ENCODE measurements around the gene ZNF827. TPM values are rescaled to one million over a fixed set of nuclear protein-coding genes. Genes with fewer than 3 reads are reported as not detected.
A peak's percentile ranks its signal among the peaks of the same experiment; 100 is the strongest.

Gene ZNF827
- total and polyA plus RNA-seq, 7 donors, result 1.7 to 15.2 (median 7.3) TPM

DNA sequence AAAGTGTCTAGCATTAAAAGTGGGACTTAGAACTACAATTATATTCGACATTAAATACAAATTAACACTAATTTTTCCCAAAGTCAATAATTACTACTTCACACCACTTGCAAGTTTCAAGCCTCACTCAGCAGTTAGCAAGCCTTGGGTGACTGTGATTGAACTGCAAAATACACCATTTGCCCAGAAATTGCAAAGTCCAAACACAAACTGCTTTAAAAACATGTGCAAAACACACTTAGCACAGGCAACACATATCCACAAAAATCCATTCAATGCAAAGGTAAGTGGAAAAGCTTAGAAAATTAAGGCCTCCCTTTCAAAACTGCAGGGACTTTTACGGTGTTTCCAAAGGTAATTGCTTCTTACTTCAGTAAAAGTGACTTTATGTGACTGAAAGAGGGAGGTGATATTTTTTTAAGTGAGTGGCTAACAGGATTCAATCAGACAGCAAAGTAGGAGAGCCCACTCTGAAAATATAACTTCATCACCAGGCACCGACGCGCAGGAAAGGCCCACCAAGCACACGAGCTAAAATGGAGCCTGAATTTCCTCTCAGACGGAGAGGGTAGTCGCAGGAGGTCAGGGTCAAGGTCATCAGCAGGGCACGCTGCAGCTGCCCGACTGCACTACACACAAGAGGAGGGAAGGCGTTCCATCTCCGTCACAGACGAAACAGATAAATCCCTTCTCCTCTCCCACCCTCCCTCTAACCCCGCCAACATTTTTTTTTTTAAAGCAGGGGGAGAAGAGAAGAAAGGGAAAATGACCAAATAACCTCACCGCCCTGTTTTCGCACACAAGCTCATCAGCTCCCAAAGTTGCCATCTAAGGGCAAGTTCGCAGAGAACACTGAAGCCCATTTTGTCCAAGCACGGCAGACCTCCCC lies 3.1 kb downstream of the ZNF827 start:
- intact Hi-C loops (cut with DNase I), result loop anchor here (2.0 to 10.0 kb wide), 5 partner anchors 51 to 242 kb away; partner anchors contain the start of gene LSM6 (in 1 of the 2)
- TF ChIP-seq, protein P1, sequence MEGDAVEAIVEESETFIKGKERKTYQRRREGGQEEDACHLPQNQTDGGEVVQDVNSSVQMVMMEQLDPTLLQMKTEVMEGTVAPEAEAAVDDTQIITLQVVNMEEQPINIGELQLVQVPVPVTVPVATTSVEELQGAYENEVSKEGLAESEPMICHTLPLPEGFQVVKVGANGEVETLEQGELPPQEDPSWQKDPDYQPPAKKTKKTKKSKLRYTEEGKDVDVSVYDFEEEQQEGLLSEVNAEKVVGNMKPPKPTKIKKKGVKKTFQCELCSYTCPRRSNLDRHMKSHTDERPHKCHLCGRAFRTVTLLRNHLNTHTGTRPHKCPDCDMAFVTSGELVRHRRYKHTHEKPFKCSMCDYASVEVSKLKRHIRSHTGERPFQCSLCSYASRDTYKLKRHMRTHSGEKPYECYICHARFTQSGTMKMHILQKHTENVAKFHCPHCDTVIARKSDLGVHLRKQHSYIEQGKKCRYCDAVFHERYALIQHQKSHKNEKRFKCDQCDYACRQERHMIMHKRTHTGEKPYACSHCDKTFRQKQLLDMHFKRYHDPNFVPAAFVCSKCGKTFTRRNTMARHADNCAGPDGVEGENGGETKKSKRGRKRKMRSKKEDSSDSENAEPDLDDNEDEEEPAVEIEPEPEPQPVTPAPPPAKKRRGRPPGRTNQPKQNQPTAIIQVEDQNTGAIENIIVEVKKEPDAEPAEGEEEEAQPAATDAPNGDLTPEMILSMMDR (IDR thresholded peaks at IDR 0.05), result no peak
- DNase-seq, result peak; percentile 31 to 60
- Histone ChIP-seq H3K36me3 (ENCODE audit: insufficient read depth in 1 of 2, low read depth in 1 of 2) (no peaks in the 10 kb centered on the region), H3K4me3 (peak overlapping the region; percentile 80), H3K27ac (peak overlapping the region; percentile 85), H3K9me3 (no peaks in the 10 kb centered on the region), H3K27me3 (ENCODE audit: insufficient read depth in 3 of 3, low read length in 2 of 3) (no peaks in the 10 kb centered on the region), H3K4me1 (peaks cover 33% of the 10 kb centered on the region)
- ATAC-seq, result peak in 1 of 4 donors; percentile 17
- WGBS, 3 donors, result 9 to 22% (median 9%) methylated on average over 16 to 18 of the region's 18 CpGs

DNA sequence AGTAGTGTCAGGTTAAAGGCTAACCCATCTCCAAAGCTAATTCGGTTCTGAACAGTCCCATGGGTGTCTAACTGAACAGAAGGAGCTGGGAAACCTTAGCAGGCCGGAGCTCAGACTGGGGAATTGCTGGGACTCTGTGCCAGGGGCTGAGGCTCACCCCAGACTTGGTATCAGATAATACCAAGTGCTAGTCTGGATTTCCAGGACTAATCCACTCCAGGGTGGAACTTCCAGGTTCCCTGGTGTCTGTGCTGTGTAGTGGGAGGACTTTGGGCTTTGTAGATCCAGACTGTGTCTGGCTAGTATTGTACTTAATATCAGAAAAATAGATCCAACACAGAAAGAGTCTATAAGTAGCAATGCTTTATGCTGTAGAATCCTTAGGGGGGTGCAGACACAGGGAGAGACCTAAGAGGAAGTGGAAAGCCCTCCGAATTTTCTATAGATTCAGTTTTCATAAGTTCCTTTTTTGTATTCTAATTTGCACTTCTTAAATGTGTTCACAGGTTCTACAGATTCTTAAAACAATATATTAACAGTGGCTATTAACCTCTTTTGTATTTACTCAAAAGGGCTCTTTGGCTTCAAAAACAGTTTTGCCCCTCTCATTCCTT lies 4.1 kb downstream of the ZNF827 start:
- Histone ChIP-seq H3K36me3 (ENCODE audit: insufficient read depth in 1 of 2, low read depth in 1 of 2) (no peaks in the 10 kb centered on the region), H3K27me3 (ENCODE audit: insufficient read depth in 3 of 3, low read length in 2 of 3) (no peaks in the 10 kb centered on the region), H3K4me3 (no peak overlapping the region), H3K9me3 (no peaks in the 10 kb centered on the region), H3K4me1 (peaks cover 41% of the 10 kb centered on the region), H3K27ac (peak overlapping the region; percentile 85)
- WGBS, 3 donors, result 40 to 44% (median 42%) methylated on average over 3 of the region's 3 CpGs
- intact Hi-C loops (cut with DNase I), result loop anchor here (5.0 to 10.0 kb wide), 5 partner anchors 50 to 243 kb away; partner anchors contain the start of gene LSM6 (in 1 of the 2)
- ATAC-seq (no peak), DNase-seq (no peak)
- TF ChIP-seq, protein P1 (IDR thresholded peaks at IDR 0.05), result no peak

DNA sequence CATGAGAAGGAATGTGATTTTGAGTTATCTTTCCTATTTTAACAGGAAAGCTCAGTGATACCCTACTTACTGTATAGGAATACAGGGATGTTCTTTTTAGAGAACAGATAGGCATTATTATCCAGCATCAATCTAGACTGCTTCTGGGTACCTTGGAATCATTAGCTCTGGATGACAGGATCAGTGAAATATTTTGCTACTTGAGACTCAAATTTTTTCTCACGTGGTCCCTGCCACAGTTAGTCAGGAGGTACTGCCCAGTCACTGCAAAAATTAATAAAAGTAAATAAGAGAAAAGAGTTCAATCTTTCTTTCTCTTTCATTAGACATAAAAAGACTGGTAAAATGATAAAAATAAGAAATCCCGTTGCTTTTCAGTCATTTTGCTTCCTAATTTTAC lies 5.5 kb downstream of the ZNF827 start:
- Histone ChIP-seq H3K4me3 (no peak overlapping the region), H3K36me3 (ENCODE audit: insufficient read depth in 1 of 2, low read depth in 1 of 2) (no peaks in the 10 kb centered on the region), H3K4me1 (peaks cover 41% of the 10 kb centered on the region), H3K9me3 (no peaks in the 10 kb centered on the region), H3K27me3 (ENCODE audit: insufficient read depth in 3 of 3, low read length in 2 of 3) (no peaks in the 10 kb centered on the region), H3K27ac (no peak overlapping the region)
- intact Hi-C loops (cut with DNase I), result loop anchor here (5.0 to 10.0 kb wide), 3 partner anchors 48 to 198 kb away; no protein-coding TSS in a partner anchor
- no peak for ATAC-seq
- 51 to 73% (median 59%) methylated on average over 2 of the region's 2 CpGs for WGBS, 3 donors
- no peak for DNase-seq
- TF ChIP-seq, protein P1 (IDR thresholded peaks at IDR 0.05), result no peak

DNA sequence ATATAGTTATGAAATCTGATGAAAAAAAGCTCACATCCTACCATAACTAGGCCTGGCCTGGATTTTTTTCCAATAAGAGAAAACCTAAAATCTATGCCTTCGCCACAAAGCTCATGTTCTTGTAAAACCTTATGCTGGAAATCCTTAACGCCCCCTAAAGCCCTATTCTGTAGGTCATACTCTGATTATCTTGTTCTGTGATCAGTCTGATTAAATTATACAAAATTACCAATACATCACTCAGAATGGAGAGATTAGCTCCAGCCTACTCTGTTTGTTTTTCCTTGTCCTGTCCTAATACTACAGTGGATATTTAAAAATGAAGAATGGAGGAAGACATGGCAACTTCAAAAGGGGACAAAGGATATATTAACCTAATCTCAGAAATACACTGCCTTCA lies 7.2 kb downstream of the ZNF827 start:
- intact Hi-C loops (cut with DNase I), result loop anchor here (5.0 to 10.0 kb wide), 3 partner anchors 47 to 197 kb away; no protein-coding TSS in a partner anchor
- 92 to 98% (median 95%) methylated on average over 2 of the region's 2 CpGs for WGBS, 3 donors

More for the DNA sequence above, 7.2 kb downstream of the ZNF827 start:
- no peaks in the 10 kb centered on the region for H3K36me3 ChIP-seq (ENCODE audit: insufficient read depth in 1 of 2, low read depth in 1 of 2)
- TF ChIP-seq, protein P1 (IDR thresholded peaks at IDR 0.05), result no peak
- H3K27ac ChIP-seq, result peak overlapping the region; percentile 46
- no peak overlapping the region for H3K4me3 ChIP-seq
- H3K9me3 ChIP-seq, result no peaks in the 10 kb centered on the region
- peaks cover 49% of the 10 kb centered on the region for H3K4me1 ChIP-seq
- H3K27me3 ChIP-seq (ENCODE audit: insufficient read depth in 3 of 3, low read length in 2 of 3), result no peaks in the 10 kb centered on the region
- ATAC-seq, result no peak
- DNase-seq, result no peak
